NAMALWA (cell line): ENCODE measurements around the gene MAP3K6.
"Not testable (repeated sequence)": the region's sequence is repeated elsewhere in the genome, so short reads cannot be mapped to it uniquely, and the experiment has no call there.

Source experiments
- DNase-seq: peaks from one replicate; pipeline ENCODE4 v3.0.0-alpha.2; 2015; ENCODE audit warnings: low spot score

Gene MAP3K6, protein sequence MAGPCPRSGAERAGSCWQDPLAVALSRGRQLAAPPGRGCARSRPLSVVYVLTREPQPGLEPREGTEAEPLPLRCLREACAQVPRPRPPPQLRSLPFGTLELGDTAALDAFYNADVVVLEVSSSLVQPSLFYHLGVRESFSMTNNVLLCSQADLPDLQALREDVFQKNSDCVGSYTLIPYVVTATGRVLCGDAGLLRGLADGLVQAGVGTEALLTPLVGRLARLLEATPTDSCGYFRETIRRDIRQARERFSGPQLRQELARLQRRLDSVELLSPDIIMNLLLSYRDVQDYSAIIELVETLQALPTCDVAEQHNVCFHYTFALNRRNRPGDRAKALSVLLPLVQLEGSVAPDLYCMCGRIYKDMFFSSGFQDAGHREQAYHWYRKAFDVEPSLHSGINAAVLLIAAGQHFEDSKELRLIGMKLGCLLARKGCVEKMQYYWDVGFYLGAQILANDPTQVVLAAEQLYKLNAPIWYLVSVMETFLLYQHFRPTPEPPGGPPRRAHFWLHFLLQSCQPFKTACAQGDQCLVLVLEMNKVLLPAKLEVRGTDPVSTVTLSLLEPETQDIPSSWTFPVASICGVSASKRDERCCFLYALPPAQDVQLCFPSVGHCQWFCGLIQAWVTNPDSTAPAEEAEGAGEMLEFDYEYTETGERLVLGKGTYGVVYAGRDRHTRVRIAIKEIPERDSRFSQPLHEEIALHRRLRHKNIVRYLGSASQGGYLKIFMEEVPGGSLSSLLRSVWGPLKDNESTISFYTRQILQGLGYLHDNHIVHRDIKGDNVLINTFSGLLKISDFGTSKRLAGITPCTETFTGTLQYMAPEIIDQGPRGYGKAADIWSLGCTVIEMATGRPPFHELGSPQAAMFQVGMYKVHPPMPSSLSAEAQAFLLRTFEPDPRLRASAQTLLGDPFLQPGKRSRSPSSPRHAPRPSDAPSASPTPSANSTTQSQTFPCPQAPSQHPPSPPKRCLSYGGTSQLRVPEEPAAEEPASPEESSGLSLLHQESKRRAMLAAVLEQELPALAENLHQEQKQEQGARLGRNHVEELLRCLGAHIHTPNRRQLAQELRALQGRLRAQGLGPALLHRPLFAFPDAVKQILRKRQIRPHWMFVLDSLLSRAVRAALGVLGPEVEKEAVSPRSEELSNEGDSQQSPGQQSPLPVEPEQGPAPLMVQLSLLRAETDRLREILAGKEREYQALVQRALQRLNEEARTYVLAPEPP (N-terminal part only)

GRCh38 chr1:27366411-27367159 is at the start of gene MAP3K6:
Gene MAP3K6, minus strand, starts transcription at chr1:27366961. Its CDS starts 364 bp downstream, at chr1:27366597.
- no peak for DNase-seq

- no peak for DNase-seq
Observed at GRCh38 chr1:27414091-27414490, 47.3 kb upstream of the MAP3K6 start.

GRCh38 chr1:27413004-27413403 is 46.2 kb upstream of the MAP3K6 start:
- DNase-seq, result no peak

DNA sequence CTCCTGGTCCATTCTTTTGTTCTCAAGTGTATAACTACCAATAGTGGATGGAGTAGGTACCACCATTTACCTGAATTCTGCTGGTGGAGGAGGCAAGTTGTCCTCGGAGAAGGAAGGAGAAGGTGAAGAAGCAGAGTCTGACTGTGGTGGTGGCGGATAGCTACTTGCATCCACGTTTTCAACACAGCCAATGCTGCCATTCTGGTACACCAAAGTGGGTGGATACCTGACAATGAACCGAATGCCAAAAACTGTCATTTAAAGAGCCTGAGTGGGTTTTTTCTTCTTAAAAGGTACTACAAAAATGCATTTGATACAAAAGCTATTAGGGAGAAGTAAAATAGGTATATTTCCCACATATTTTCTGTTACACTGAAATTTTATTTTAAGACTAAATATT is 45.7 kb upstream of the MAP3K6 start:
- no peak for DNase-seq

DNA sequence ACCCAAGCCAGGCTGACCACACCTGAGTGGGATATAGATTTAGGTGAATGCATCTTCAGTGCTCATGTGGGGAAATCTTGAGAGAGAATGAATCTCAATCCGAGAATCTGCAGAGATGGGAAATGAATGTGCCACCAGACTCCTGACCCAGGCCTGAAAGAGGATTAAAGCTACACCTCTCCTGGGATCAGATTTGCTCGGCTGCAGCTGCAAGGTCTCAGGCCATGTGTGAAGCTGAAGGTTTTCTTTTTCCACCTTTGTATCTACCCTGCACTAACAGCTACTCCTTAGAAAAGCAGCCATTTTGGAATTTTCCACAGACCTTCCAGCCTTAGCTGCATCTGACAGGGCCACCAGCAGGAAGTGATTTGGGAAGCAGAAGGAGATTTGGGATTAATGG is 43.9 kb upstream of the MAP3K6 start:
- DNase-seq, result no peak

- DNase-seq, result no peak
Observed at GRCh38 chr1:27409669-27410068, 42.9 kb upstream of the MAP3K6 start.

- no peak for DNase-seq
Observed at GRCh38 chr1:27408151-27408550, 41.4 kb upstream of the MAP3K6 start.

- peak; percentile 54 for DNase-seq
Observed at GRCh38 chr1:27406791-27407190, 40.0 kb upstream of the MAP3K6 start.

DNA sequence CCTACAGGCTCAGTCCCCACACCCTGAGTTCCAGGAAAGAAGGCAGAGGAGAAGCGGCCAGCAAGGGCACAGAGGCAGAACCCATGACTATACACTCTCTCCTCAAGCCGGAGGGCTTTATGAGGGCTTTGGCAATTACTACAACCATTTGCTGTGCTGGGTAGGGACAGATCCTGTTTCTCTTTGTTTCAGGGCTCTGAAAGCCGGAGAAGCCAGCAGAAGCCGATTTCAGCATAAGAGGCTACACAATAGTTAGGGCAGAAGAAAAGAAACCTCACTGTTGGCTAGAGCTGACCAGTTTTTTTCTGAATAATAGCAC is 39.6 kb upstream of the MAP3K6 start:
- no peak for DNase-seq

- DNase-seq, result not testable (repeated sequence)
Observed at GRCh38 chr1:27405598-27406361, 39.0 kb upstream of the MAP3K6 start.

DNA sequence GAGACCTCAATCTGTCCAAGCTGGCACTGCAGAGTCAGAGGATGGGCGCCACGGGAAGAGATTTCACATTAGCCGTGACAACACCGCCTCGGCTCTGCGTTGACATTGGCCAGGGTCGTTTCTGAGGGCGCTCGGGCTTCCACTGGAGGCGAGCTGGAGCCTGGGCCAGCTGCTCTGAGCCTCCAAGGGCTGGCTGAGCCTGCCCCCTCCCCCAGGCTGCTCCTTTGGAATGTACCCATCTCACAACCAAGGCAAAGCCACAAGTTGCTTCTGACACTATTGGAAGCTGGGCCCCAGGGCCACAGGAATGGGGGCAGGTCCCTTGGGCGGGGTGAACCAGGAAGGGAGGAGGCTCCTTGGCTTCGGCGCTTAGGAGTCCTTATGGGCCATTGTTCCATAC is 38.3 kb upstream of the MAP3K6 start:
- no peak for DNase-seq

DNA sequence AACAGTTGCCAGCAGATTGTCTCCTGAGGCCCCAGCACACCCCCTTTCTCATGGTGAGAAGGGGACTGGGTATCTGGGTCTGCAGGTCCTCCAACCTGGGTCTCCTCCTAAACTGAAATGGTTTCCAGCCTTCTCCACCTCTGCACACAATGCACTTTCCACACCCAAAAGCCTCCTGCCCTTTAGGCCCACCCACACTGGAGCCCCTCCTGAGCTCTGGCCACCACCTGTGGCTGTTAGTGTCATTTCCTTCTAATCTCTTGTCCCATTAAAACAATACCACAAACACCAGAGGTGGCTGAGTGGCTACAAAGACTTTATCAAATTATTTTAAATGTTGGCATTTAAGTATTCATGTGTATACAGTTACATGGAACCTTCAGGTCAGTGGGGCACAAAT is 37.2 kb upstream of the MAP3K6 start:
- peak; percentile 59 for DNase-seq

GRCh38 chr1:27403065-27403726 is 36.4 kb upstream of the MAP3K6 start:
- peak; percentile 84 for DNase-seq

DNA sequence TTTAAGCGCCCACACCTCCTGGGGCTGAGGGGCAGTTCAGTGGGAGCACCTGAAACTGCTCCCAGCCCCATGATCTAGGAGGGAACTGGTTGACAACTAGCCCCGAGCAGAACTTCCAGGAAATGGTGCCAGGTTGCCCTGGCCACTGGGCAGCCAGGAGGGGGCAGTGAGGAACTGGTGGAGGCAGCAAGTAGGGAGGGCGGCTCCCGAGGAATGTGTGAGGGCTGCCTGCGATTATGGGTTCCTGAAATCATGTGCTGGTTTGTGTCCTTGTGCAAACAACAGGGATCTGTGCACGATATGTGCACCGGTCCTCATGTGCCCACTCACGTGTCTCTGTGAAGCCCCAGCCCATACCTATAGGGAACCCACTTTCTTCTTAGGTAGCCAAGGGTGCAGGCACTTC is 35.6 kb upstream of the MAP3K6 start:
- DNase-seq, result no peak

DNA sequence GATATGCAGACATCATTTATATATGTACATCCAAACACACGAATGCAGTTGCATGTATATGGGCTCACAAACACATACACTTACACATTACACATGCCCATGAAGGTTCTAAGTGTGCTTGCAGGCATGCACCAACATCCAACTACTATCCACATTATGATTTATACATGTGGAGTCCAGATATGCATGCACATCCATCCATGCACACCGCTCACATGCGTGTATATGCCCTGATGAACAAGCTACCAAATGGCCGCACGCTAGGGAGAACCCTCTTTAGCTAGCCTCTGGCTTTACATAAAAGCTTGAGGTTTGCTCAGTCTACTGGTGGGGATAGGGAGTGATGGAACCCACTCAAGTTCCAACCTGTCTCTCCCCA is 34.2 kb upstream of the MAP3K6 start:
- DNase-seq, result no peak

DNA sequence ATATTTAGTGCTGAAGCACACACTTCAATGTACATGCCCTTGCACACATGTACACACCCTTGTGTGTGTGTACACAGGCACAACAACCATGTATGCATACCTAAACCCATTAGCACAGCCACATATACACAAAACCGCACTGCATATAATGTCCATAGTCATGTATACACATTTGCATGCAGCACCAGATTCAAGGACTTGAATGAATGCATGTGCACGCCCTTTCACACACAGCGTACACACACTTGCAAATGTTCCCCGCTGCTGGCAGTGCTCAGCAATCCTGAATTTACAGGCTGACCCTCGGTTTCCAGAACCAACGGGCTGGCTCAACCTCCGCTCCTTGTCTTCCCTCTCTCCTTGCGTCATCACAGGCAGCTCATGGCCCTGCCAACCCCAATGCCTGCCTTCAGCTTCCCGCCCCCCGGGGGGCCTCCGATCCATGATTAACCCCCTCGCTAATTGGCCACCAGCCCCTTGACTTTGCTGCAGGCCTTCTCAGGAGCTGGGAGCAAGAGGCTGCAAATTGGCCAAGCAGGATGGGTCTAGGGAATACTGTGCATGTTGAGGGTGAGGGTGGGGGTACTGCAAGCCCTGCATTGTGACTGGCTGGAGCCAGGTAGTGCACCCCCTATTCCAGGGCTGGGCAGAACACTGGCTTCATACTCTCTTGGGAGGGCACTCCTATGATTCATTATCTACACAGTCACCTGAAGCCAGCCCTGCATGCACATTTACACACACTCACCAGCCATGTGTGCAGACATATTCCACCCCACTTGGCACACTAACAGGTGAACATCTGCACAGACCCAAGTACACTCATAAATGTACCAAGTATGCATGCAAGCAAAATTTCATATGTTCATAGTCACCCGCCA is 33.6 kb upstream of the MAP3K6 start:
- no peak for DNase-seq

GRCh38 chr1:27399251-27400025 is 32.7 kb upstream of the MAP3K6 start:
- no peak for DNase-seq

GRCh38 chr1:27398405-27399149 is 31.8 kb upstream of the MAP3K6 start:
- DNase-seq, result no peak
